Purkinje cell (primary cell): ENCODE data around the gene IL1RN. TPM values are rescaled to one million over a fixed set of nuclear protein-coding genes. Genes with fewer than 3 reads are reported as not detected.

Source experiments
- polyA plus RNA-seq: library from polyadenylated mRNA; unstranded; fragments of >200 nt; fragmentation: Nextera tagmentation; gene quantifications from 2 replicates; pipeline ENCODE4 v1.2.1, GENCODE V29; 2014

IL1RN gene, protein sequence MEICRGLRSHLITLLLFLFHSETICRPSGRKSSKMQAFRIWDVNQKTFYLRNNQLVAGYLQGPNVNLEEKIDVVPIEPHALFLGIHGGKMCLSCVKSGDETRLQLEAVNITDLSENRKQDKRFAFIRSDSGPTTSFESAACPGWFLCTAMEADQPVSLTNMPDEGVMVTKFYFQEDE
- not detected in 2 replicates for polyA plus RNA-seq

DNA sequence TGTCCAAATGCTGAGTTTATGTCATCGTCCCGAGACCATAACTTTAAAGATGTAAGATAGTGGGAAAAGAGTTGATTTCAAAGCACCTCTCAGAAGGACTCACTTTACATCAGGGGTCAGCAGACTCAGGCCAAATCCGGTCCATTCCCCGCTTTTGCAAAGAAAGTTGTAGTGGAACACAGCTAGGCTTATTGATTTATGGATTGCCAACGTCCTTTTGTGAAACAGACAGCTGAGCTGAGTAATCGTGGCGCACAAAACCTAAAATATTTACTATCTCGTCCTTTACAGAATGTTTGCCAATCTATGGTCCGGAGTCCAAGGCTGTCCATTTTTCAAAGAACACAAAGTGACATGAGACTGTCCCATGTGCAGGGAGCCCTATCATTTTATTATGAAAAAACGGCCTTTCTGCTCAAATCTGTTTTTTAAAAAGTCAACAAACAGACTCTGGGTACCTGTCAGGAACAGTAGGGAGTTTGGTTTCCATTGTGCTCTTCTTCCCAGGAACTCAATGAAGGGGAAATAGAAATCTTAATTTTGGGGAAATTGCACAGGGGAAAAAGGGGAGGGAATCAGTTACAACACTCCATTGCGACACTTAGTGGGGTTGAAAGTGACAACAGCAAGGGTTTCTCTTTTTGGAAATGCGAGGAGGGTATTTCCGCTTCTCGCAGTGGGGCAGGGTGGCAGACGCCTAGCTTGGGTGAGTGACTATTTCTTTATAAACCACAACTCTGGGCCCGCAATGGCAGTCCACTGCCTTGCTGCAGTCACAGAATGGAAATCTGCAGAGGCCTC, at the start of gene IL1RN:
Gene IL1RN (plus strand): TSS at position 754 of the 801 bp plus-strand sequence. CDS start 27 bp downstream, at position 781.

DNA sequence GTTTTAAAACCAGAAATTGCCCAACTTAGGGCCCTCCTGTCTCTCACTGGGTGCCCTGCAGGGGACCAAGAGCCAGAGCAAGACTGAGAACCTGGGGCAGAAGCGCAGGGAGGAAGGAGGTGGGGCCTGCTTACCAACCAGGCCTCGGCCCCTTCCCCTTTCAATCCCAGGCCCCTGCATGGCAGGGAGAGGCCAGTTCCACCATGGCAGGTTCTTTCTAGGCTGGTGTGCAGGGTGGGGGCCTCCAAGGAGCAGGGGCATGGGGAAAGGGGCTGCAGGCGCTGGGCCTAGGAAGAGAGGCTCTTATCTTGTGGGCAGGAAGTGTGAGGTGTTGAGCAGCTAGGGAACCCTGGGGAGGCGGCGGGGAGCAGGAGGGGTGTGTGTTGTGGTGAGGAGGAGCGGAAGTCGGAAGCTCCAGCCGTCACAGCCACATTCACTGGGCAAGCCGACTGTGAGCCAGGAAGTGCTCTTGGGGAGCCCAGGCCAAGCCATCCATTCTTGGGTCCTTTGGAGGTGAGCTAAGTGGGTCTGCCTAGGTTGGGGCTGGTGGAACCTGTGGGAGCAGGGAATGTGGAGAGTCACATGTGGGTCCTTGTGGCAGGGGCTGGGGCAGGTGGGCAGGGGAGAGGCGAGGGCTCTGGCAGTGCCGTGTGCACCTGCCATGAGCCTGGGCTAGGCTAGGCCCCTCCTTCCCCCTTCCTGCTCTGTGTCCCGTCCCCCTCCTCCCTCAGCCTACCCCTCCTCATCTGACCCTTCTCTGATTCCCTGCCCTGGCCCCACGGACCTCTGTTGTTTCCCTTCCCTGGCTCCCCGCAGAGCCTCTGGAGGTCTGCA, 46.4 kb downstream of the IL1RN start, which contains the start of gene PSD4:
Gene PSD4 (plus strand): TSS at position 430 of the 834 bp plus-strand sequence. CDS start 8,486 bp downstream, outside the sequence.

Other genes starting within 250 kb of the IL1RN start
- not detected in 2 replicates for gene IL37, start 216.4 kb upstream of the IL1RN start, polyA plus RNA-seq
- gene IL36G, start 149.6 kb upstream of the IL1RN start, polyA plus RNA-seq: not detected in 2 replicates
- not detected in 2 replicates for gene IL36A, start 122.1 kb upstream of the IL1RN start, polyA plus RNA-seq
- not detected in 2 replicates for gene IL36B, start 74.7 kb upstream of the IL1RN start, polyA plus RNA-seq
- not detected in 2 replicates for gene IL36RN, start 68.4 kb upstream of the IL1RN start, polyA plus RNA-seq
- not detected in 2 replicates for gene IL1F10, start 59.6 kb upstream of the IL1RN start, polyA plus RNA-seq
- 0.04 TPM in 1 of 2 replicates, not detected in the other for gene PSD4, start 46.4 kb downstream of the IL1RN start, polyA plus RNA-seq
- not detected in 2 replicates for gene PAX8, start 151.3 kb downstream of the IL1RN start, polyA plus RNA-seq